Fibroblast of the aortic adventitia (primary cell): ENCODE measurements around the gene UBA52. TPM values are rescaled to one million over a fixed set of nuclear protein-coding genes. Genes with fewer than 3 reads are reported as not detected.

Source experiments
- DNase-seq: peaks from one replicate; pipeline ENCODE4 v3.0.0-alpha.2; 2010; ENCODE audit warnings: low read depth
- H3K4me3 ChIP-seq: 2 replicates; pipeline ENCODE4 v1.5.1; 2011; ENCODE audit warnings: low read depth, mild to moderate bottlenecking, control low read depth, low read length, moderate library complexity
- CTCF ChIP-seq: IDR thresholded peaks from 2 replicates; pipeline ENCODE4 v1.5.1; 2011; ENCODE audit warnings: mild to moderate bottlenecking, low read length, control low read depth, inconsistent platforms; ENCODE audit not compliant: insufficient read depth
- total RNA-seq: library from RNA; depleted of rRNA; stranded (reverse); fragments of >200 nt; gene quantifications from 2 replicates; pipeline ENCODE4 v1.2.3, GENCODE V29; 2012; ENCODE audit warnings: low replicate concordance

The UBA52 gene
- total RNA-seq, 1 donor = 1,084 TPM

GRCh38 chr19:18612772-18613588 is 41.3 kb downstream of the UBA52 start, which contains the start of gene TMEM59L:
Gene TMEM59L (plus strand): TSS chr19:18612870. CDS start chr19:18612959, 89 bp downstream.
- H3K4me3 ChIP-seq = peak within 1 kb of the TSS; percentile 60
- no peak for TF ChIP-seq CTCF
- DNase-seq = no peak

DNA sequence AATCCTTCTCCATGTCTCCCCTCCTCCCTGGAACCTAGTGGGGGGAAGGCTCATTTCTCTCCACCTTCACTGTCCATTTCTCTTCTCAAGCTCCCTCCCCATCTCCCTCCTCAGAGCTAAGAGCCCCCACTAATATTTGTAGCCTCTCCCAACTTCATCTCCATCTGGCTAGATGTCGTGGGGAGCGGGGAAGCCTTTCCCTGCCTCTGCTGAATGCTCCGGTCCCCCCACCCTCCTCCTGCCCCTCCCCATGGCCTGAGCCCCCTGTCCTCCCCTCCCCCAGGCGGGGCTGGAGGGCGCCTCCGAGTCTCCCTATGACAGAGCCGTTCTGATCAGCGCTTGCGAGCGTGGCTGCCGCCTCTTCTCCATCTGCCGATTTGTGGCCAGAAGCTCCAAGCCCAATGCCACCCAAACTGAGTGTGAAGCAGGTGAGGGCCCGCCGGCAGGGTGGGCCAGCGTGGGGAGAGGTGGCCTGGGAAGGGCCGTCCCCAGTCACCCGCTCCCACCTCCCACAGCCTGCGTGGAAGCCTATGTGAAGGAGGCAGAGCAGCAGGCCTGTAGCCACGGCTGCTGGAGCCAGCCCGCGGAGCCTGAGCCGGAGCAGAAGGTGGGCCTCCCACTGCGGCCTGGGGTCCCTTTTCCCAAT is 42.1 kb downstream of the UBA52 start:
- no peak for DNase-seq
- TF ChIP-seq CTCF = no peak
- H3K4me3 ChIP-seq = no peak overlapping the region

DNA sequence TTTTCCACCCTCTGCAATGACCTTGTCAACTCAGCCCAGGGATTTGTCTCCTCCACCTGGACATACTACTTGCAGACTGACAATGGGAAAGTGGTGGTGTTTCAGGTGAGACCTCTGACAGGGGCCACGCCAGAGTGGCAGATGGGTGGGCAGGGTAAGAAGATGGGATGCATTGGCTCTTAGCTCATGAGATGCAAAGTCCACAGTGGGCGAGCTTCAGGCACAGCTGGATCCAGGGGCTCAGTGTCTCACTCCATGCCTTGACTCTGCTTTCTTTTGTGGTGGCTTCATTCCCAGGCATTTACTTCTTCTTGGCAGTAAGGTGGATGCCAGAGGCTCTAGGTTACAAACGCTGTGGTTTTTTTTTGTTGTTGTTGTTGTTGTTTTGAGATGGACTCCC is 44.4 kb downstream of the UBA52 start:
- TF ChIP-seq CTCF = no peak
- no peak for DNase-seq
- no peak overlapping the region for H3K4me3 ChIP-seq

DNA sequence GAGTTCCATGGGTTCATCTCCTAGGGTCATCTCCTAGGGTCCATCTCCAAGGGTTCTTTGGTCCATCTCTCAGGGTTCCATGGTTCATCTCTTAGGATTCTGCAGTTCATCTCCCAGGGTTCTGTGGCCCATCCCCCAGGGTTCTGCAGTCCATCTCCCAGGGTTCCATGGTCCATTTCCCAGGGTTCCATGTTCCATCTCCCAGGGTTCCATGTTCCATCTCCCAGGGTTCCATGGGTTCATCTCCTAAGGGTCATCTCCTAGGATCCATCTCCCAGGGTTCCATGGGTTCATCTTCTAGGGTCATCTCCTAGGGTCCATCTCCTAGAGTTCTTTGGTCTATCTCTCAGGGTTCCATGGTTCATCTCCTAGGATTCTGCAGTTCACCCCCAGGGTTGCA is 45.9 kb downstream of the UBA52 start:
- no peak for DNase-seq
- TF ChIP-seq CTCF = no peak
- H3K4me3 ChIP-seq = no peak overlapping the region

DNA sequence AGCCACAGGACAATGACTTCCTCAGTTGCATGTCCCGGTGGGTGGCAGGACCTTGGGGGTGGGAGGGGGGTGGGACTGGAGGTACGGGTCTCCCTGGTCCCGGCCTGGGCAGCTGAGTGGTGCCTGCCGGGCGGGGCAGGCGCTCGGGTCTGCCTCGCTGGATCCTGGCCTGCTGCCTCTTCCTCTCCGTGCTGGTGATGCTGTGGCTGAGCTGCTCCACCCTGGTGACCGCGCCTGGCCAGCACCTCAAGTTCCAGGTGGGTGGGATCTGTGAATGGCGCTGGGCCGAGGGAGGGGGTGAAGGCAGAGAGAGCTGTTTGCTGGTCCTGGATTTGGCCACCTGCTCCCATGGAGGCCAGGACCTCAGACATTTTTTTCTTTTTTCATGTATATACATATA is 46.6 kb downstream of the UBA52 start:
- DNase-seq = no peak
- no peak overlapping the region for H3K4me3 ChIP-seq
- no peak for TF ChIP-seq CTCF

DNA sequence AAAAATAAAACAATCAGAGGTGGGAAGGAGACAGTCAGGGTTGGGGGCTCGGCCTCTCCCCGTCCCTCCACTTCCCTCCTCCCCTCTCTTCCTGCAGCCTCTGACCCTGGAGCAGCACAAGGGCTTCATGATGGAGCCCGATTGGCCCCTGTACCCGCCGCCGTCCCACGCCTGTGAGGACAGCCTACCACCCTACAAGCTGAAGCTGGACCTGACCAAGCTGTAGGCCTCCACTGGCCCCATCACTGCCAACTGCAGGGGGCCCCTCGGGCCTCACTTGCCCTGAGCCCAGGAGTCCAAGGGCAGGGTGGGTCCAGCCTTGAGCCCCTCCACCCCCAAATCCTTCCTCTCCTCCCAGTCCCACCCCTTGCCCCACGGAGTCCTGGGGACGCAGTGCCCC is 48.7 kb downstream of the UBA52 start:
- TF ChIP-seq CTCF = no peak
- no peak overlapping the region for H3K4me3 ChIP-seq
- no peak for DNase-seq
